SKM-1 treated with dmso at 0.1 percent for 144 hours (cell line): ENCODE results near the gene HNRNPCL2.
"Not testable (repeated sequence)": the region's sequence is repeated elsewhere in the genome, so short reads cannot be mapped to it uniquely, and the experiment has no call there.

Source experiments
- DNase-seq: peaks from one replicate; lab custom pipeline; 2025; ENCODE audit not compliant: unreplicated experiment; lab: John Stamatoyannopoulos, UW

Gene HNRNPCL2

GRCh38 chr1:13116754-13117153 lies at the start of gene HNRNPCL2:
TSS of gene HNRNPCL2 (minus strand) at chr1:13116854. CDS start at chr1:13116400, 454 bp downstream.
- DNase-seq, result not testable (repeated sequence)

- DNase-seq, result not testable (repeated sequence)
Observed at GRCh38 chr1:13165531-13165930, 48.9 kb upstream of the HNRNPCL2 start, which contains the start of gene HNRNPCL4. TSS of gene HNRNPCL4 (minus strand) at chr1:13165631. CDS start at chr1:13165467, 164 bp downstream.

- DNase-seq, result not testable (repeated sequence)
Observed at GRCh38 chr1:13155909-13156308, 39.3 kb upstream of the HNRNPCL2 start, which contains the start of gene PRAMEF26. TSS of gene PRAMEF26 (minus strand) at chr1:13156009. CDS start at chr1:13153095, 2,914 bp downstream.

- not testable (repeated sequence) for DNase-seq
Observed at GRCh38 chr1:13070474-13070873, 46.2 kb downstream of the HNRNPCL2 start, which contains the start of gene PRAMEF25. TSS of gene PRAMEF25 (plus strand) at chr1:13070774. CDS start at chr1:13073694, 2,920 bp downstream.
